HG02623 (cell line): ENCODE data around the gene TGM2.
"Not testable (repeated sequence)": the region's sequence is repeated elsewhere in the genome, so short reads cannot be mapped to it uniquely, and the experiment has no call there.

ENCODE experiments used
- ATAC-seq: cut with Tn5 transposase; IDR thresholded peaks from one replicate; pipeline ENCODE4 v1.9.1; 2021; ENCODE audit warnings: moderate library complexity; ENCODE audit not compliant: unreplicated experiment

Gene TGM2

DNA sequence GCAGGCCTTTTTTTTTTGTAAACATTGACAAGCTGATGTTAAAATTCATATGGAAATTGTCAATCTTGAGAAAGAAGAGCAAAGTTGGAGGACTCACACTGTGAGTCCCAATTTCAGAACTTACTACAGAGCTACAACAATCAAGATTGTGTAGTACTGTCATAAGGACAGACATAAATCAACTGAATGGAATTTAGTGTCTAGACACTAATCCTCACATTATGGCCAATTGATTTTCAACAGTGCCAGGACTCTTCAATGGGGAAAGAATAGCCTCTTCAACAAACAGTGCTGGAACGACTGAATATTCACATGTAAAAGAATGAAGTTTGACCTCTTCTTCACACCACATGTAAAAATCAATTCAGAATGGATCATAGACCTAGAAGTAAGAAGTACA is 60.8 kb downstream of the TGM2 start:
- ATAC-seq, result no peak

- not testable (repeated sequence) for ATAC-seq
Observed at GRCh38 chr20:38102206-38102605, 62.9 kb downstream of the TGM2 start.

- no peak for ATAC-seq
Observed at GRCh38 chr20:38098952-38099351, 66.1 kb downstream of the TGM2 start.

GRCh38 chr20:38095017-38095686 is 69.9 kb downstream of the TGM2 start:
- no peak for ATAC-seq

DNA sequence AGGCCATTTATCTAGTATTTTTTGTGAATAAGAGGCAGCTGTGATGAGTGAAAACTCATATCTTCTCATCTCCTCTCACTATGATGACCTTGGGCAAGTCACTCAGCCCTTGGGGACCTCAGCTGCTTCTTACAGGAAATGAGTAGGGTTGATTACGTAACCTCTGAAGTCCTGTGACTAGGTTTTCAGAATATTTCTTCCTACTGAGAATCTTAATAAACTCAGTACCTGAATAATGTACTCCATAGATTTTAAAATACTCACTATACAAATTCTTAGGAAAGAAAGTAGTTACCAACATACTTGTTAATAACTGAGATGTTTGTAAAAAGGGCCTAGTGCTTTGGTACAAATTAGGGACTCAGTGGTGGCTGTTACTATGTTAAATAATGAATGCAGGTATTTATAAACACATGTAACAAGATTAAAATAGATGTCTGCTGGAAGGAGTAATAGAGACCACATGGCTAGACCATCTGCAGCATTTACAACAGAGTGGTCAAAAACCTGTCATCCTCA is 70.6 kb downstream of the TGM2 start:
- ATAC-seq, result peak; percentile 62

DNA sequence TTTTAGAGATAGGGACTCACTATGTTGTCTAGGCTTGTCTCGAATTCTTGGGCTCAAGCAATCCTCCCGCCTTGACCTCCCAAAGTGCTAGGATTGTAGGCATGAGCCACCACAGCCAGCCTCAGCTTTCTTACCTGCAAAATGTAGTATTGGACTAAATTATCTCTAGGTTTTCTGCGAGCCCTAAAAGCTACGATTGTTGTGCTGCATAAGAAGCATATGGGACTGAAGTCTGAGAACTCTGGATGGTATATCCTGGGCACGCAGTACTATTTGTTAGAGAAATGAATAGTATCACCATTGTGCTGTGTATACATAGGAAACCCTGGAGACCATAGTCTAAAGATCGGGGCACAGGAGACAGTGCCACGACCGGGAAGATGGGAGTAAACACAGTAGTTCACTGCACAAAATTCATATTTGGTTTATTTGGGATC is 71.4 kb downstream of the TGM2 start:
- ATAC-seq, result no peak

GRCh38 chr20:38092915-38093314 is 72.2 kb downstream of the TGM2 start:
- no peak for ATAC-seq

GRCh38 chr20:38092260-38092857 is 72.7 kb downstream of the TGM2 start:
- no peak for ATAC-seq

GRCh38 chr20:38091441-38092216 is 73.4 kb downstream of the TGM2 start:
- ATAC-seq, result no peak

GRCh38 chr20:38090061-38090460 is 75.0 kb downstream of the TGM2 start:
- ATAC-seq, result no peak

GRCh38 chr20:38089500-38089899 is 75.6 kb downstream of the TGM2 start:
- ATAC-seq, result no peak

GRCh38 chr20:38085026-38085425 is 80.0 kb downstream of the TGM2 start:
- no peak for ATAC-seq

DNA sequence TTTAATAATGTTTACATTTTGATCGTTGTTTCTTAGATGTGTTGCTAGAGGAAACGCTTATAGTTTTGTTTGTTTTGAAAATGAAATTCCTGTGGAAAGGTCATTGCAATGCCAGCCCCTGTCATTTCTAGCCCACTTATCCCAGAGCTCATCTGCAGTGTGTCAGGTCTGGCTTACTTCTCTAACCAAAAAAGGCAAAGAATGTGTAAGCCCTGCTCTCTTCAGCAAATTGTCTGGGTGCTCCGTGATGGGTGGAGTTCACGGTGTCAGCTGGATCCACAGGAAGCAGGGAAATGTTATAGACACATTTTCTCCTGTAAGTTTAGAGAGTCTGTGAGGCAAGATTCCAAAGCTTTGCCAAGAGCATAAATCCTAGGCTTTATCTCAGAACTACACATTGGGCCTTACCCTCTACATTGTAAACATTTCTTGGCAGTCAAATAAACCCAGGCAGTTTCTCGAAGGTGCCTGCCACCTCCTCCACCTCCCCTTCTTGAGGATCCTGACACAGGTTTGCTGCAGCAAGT is 80.6 kb downstream of the TGM2 start:
- ATAC-seq, result no peak

GRCh38 chr20:38083338-38084048 is 81.6 kb downstream of the TGM2 start:
- no peak for ATAC-seq

DNA sequence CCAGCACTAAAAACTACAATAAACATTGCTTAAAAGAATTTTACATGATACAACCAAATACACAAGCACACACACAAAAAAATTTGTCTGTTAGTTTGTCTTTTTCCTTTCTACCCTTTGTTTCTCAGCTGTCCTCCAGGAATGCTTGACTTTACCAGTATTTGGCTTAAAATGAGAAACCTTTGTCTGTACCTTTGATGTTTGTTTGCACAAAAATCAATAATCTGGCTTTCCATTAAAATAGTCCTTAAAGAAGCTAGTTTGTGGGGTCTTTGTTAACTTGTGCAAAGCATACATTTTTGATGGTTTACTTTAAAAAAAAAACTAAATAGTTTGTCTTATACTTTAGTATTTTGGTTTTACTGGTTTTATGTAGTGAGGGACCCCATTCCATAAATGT is 82.2 kb downstream of the TGM2 start:
- no peak for ATAC-seq

- ATAC-seq, result no peak
Observed at GRCh38 chr20:38081575-38081974, 83.5 kb downstream of the TGM2 start.

GRCh38 chr20:38079353-38079752 is 85.7 kb downstream of the TGM2 start:
- no peak for ATAC-seq

GRCh38 chr20:38078084-38078483 is 87.0 kb downstream of the TGM2 start:
- no peak for ATAC-seq
